NCI-H526 (cell line): ENCODE measurements around the gene TOP2B.

Experiments used
- DNase-seq, 2 experiments: peaks; one replicate each; lab custom pipeline; 2025; lab: John Stamatoyannopoulos, UW

The TOP2B gene

GRCh38 chr3:25582242-25582641 lies 82.5 kb downstream of the TOP2B start:
- no peak for DNase-seq

GRCh38 chr3:25581823-25582222 lies 82.9 kb downstream of the TOP2B start:
- no peak for DNase-seq

GRCh38 chr3:25581335-25581734 lies 83.4 kb downstream of the TOP2B start:
- DNase-seq, result no peak

- DNase-seq, result no peak
Measured at GRCh38 chr3:25580534-25580933, 84.2 kb downstream of the TOP2B start.

GRCh38 chr3:25578059-25578458 lies 86.6 kb downstream of the TOP2B start:
- peak; percentile 65 to 75 for DNase-seq

GRCh38 chr3:25576831-25577454 lies 87.8 kb downstream of the TOP2B start:
- peak in 1 of 2 experiments; percentile 53 for DNase-seq

- DNase-seq, result no peak
Measured at GRCh38 chr3:25576146-25576545, 88.6 kb downstream of the TOP2B start.

- no peak for DNase-seq
Measured at GRCh38 chr3:25575001-25575400, 89.7 kb downstream of the TOP2B start.

GRCh38 chr3:25574172-25574765 lies 90.4 kb downstream of the TOP2B start:
- DNase-seq, result no peak

GRCh38 chr3:25573386-25574171 lies 91.1 kb downstream of the TOP2B start:
- DNase-seq, result no peak

- DNase-seq, result no peak
Measured at GRCh38 chr3:25572919-25573385, 91.8 kb downstream of the TOP2B start.

- DNase-seq, result no peak
Measured at GRCh38 chr3:25572336-25572735, 92.4 kb downstream of the TOP2B start.

- DNase-seq, result no peak
Measured at GRCh38 chr3:25571285-25571684, 93.4 kb downstream of the TOP2B start.

GRCh38 chr3:25568525-25569078 lies 96.1 kb downstream of the TOP2B start:
- no peak for DNase-seq

GRCh38 chr3:25567806-25568524 lies 96.7 kb downstream of the TOP2B start:
- DNase-seq, result no peak

GRCh38 chr3:25567388-25567787 lies 97.3 kb downstream of the TOP2B start:
- peak; percentile 6 to 45 for DNase-seq

GRCh38 chr3:25566358-25566920 lies 98.3 kb downstream of the TOP2B start:
- DNase-seq, result peak in 1 of 2 experiments; percentile 16

GRCh38 chr3:25565807-25566206 lies 98.9 kb downstream of the TOP2B start:
- no peak for DNase-seq

GRCh38 chr3:25564075-25564474 lies 100.6 kb downstream of the TOP2B start:
- peak; percentile 48 to 58 for DNase-seq

- DNase-seq, result no peak
Measured at GRCh38 chr3:25563601-25564000, 101.1 kb downstream of the TOP2B start.

- DNase-seq, result no peak
Measured at GRCh38 chr3:25558796-25559195, 105.9 kb downstream of the TOP2B start.

GRCh38 chr3:25558121-25558520 lies 106.6 kb downstream of the TOP2B start:
- no peak for DNase-seq
